HEK293 (cell line): ENCODE measurements around the gene TMEM208.

Experiments
- CTCF ChIP-seq: fragments of 450-650 bp; formaldehyde crosslinking; IDR thresholded peaks from 2 replicates; pipeline ENCODE4 v1.5.1; 2016; ENCODE audit warnings: missing biosample characterization, missing genetic modification characterization
- MZF1 ChIP-seq: fragments of 450-650 bp; formaldehyde crosslinking; IDR thresholded peaks from 2 replicates; pipeline ENCODE4 v1.5.1; 2017; ENCODE audit warnings: missing biosample characterization, missing genetic modification characterization, borderline replicate concordance
- PRDM1 ChIP-seq: fragments of 450-650 bp; formaldehyde crosslinking; IDR thresholded peaks from 2 replicates; pipeline ENCODE4; 2016; ENCODE audit warnings: missing biosample characterization, missing genetic modification characterization
- ZEB2 ChIP-seq: fragments of 450-650 bp; formaldehyde crosslinking; IDR thresholded peaks from 2 replicates; pipeline ENCODE4 v1.5.1; 2016; ENCODE audit warnings: missing biosample characterization, missing genetic modification characterization
- ZNF10 ChIP-seq: fragments of 450-650 bp; formaldehyde crosslinking; IDR thresholded peaks from 2 replicates; pipeline ENCODE4 v1.5.1; 2017; ENCODE audit warnings: missing biosample characterization, missing genetic modification characterization
- ZNF280D ChIP-seq: fragments of 450-650 bp; formaldehyde crosslinking; IDR thresholded peaks from 2 replicates; pipeline ENCODE4 v1.5.1; 2016; ENCODE audit warnings: missing biosample characterization, missing genetic modification characterization
- ZNF362 ChIP-seq: fragments of 450-650 bp; formaldehyde crosslinking; IDR thresholded peaks from 2 replicates; pipeline ENCODE4 v1.5.1; 2016; ENCODE audit warnings: missing biosample characterization, missing genetic modification characterization
- TF ChIP-seq, protein P1 (sequence below): fragments of 450-650 bp; formaldehyde crosslinking; IDR thresholded peaks from 2 replicates; pipeline ENCODE4 v1.5.1; 2016; ENCODE audit warnings: missing biosample characterization, missing genetic modification characterization
- TF ChIP-seq, protein P2 (sequence below): fragments of 450-650 bp; formaldehyde crosslinking; IDR thresholded peaks from 2 replicates; pipeline ENCODE4 v1.5.1; 2016; ENCODE audit warnings: missing biosample characterization, missing genetic modification characterization

- TF ChIP-seq, protein P1, sequence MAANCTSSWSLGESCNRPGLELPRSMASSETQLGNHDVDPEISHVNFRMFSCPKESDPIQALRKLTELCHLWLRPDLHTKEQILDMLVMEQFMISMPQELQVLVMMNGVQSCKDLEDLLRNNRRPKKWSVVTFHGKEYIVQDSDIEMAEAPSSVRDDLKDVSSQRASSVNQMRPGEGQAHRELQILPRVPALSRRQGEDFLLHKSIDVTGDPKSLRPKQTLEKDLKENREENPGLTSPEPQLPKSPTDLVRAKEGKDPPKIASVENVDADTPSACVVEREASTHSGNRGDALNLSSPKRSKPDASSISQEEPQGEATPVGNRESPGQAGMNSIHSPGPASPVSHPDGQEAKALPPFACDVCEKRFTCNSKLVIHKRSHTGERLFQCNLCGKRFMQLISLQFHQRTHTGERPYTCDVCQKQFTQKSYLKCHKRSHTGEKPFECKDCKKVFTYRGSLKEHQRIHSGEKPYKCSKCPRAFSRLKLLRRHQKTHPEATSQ: no peak
- TF ChIP-seq MZF1 (tag by site-specific recombination): no peak
- TF ChIP-seq ZNF362 (tag by site-specific recombination): no peak
- no peak for TF ChIP-seq PRDM1 (tag by site-specific recombination)
- no peak for TF ChIP-seq ZNF10
- no peak for TF ChIP-seq ZEB2 (tag by site-specific recombination)
- TF ChIP-seq CTCF: no peak
- TF ChIP-seq, protein P2, sequence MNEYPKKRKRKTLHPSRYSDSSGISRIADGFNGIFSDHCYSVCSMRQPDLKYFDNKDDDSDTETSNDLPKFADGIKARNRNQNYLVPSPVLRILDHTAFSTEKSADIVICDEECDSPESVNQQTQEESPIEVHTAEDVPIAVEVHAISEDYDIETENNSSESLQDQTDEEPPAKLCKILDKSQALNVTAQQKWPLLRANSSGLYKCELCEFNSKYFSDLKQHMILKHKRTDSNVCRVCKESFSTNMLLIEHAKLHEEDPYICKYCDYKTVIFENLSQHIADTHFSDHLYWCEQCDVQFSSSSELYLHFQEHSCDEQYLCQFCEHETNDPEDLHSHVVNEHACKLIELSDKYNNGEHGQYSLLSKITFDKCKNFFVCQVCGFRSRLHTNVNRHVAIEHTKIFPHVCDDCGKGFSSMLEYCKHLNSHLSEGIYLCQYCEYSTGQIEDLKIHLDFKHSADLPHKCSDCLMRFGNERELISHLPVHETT (tag by site-specific recombination): no peak
- TF ChIP-seq ZNF280D (tag by site-specific recombination): no peak
These were observed 16.6 kb downstream of the TMEM208 start for GRCh38 chr16:67243481-67243880.
